Measurements from ENCODE around the gene TNFRSF25.

Gene TNFRSF25

GRCh38 chr1:6427441-6428390, 38.3 kb downstream of the TNFRSF25 start:
- no peak overlapping the region for H3K27ac ChIP-seq (ENCODE audit: low read length)
- no peak overlapping the region for H3K4me3 ChIP-seq (ENCODE audit: low read length)
- H3K4me2 ChIP-seq (ENCODE audit: low read length), result no peak overlapping the region
- H3K4me1 ChIP-seq (ENCODE audit: low read length), result peaks cover 16% of the 10 kb centered on the region
- no peaks in the 10 kb centered on the region for H3K27me3 ChIP-seq (ENCODE audit: low read depth, low read length)
- H3K36me3 ChIP-seq (replicated peaks; ENCODE audit: low read depth, low read length), result no peaks in the 10 kb centered on the region
- TF ChIP-seq CTCF (IDR thresholded peaks at IDR 0.05; ENCODE audit: low read depth, low read length), result no peak
- TF ChIP-seq EZH2phosphoT487 (IDR thresholded peaks at IDR 0.05; ENCODE audit: low read depth), result no peak
- H4K20me1 ChIP-seq (ENCODE audit: insufficient read depth, low read length), result no peaks in the 10 kb centered on the region
- no peak overlapping the region for H2AFZ ChIP-seq (ENCODE audit: low read depth, low read length)
- no peak overlapping the region for H3K9ac ChIP-seq (ENCODE audit: low read length)
- no peaks in the 10 kb centered on the region for H3K9me3 ChIP-seq (ENCODE audit: insufficient read depth, low read length)
- no peaks in the 10 kb centered on the region for H3K79me2 ChIP-seq (ENCODE audit: low read length)

- Histone ChIP-seq H3K79me2 (ENCODE audit: low read length) (no peaks in the 10 kb centered on the region), H3K4me3 (ENCODE audit: low read length) (no peak overlapping the region), H3K9me3 (ENCODE audit: insufficient read depth, low read length) (no peaks in the 10 kb centered on the region), H2AFZ (ENCODE audit: low read depth, low read length) (no peak overlapping the region), H3K27ac (ENCODE audit: low read length) (no peak overlapping the region), H3K4me2 (ENCODE audit: low read length) (no peak overlapping the region), H3K9ac (ENCODE audit: low read length) (no peak overlapping the region), H4K20me1 (ENCODE audit: insufficient read depth, low read length) (no peaks in the 10 kb centered on the region), H3K27me3 (ENCODE audit: low read depth, low read length) (no peaks in the 10 kb centered on the region), H3K4me1 (ENCODE audit: low read length) (peaks cover 16% of the 10 kb centered on the region), H3K36me3 (replicated peaks; ENCODE audit: low read depth, low read length) (no peaks in the 10 kb centered on the region)
- TF ChIP-seq EZH2phosphoT487 (IDR thresholded peaks at IDR 0.05; ENCODE audit: low read depth) (no peak), CTCF (IDR thresholded peaks at IDR 0.05; ENCODE audit: low read depth, low read length) (no peak)
Observed at GRCh38 chr1:6426972-6427350, 39.0 kb downstream of the TNFRSF25 start.

GRCh38 chr1:6426277-6426971, 39.5 kb downstream of the TNFRSF25 start:
- Histone ChIP-seq H3K4me1 (ENCODE audit: low read length) (peaks cover 16% of the 10 kb centered on the region), H2AFZ (ENCODE audit: low read depth, low read length) (no peak overlapping the region), H3K9me3 (ENCODE audit: insufficient read depth, low read length) (no peaks in the 10 kb centered on the region), H3K27ac (ENCODE audit: low read length) (no peak overlapping the region), H3K4me2 (ENCODE audit: low read length) (no peak overlapping the region), H3K36me3 (replicated peaks; ENCODE audit: low read depth, low read length) (no peaks in the 10 kb centered on the region), H3K4me3 (ENCODE audit: low read length) (no peak overlapping the region), H3K9ac (ENCODE audit: low read length) (no peak overlapping the region), H3K27me3 (ENCODE audit: low read depth, low read length) (no peaks in the 10 kb centered on the region), H3K79me2 (ENCODE audit: low read length) (no peaks in the 10 kb centered on the region), H4K20me1 (ENCODE audit: insufficient read depth, low read length) (no peaks in the 10 kb centered on the region)
- no peak for TF ChIP-seq EZH2phosphoT487 (IDR thresholded peaks at IDR 0.05; ENCODE audit: low read depth)

GRCh38 chr1:6425658-6426057, 40.3 kb downstream of the TNFRSF25 start:
- no peaks in the 10 kb centered on the region for H4K20me1 ChIP-seq (ENCODE audit: insufficient read depth, low read length)
- no peak for TF ChIP-seq CTCF (IDR thresholded peaks at IDR 0.05; ENCODE audit: low read depth, low read length)
- H3K27ac ChIP-seq (ENCODE audit: low read length), result no peak overlapping the region
- no peaks in the 10 kb centered on the region for H3K27me3 ChIP-seq (ENCODE audit: low read depth, low read length)
- no peaks in the 10 kb centered on the region for H3K36me3 ChIP-seq (replicated peaks; ENCODE audit: low read depth, low read length)
- no peak overlapping the region for H3K4me2 ChIP-seq (ENCODE audit: low read length)
- H3K4me1 ChIP-seq (ENCODE audit: low read length), result peaks cover 16% of the 10 kb centered on the region
- no peaks in the 10 kb centered on the region for H3K79me2 ChIP-seq (ENCODE audit: low read length)
- no peak overlapping the region for H3K4me3 ChIP-seq (ENCODE audit: low read length)
- H3K9ac ChIP-seq (ENCODE audit: low read length), result no peak overlapping the region
- H2AFZ ChIP-seq (ENCODE audit: low read depth, low read length), result no peak overlapping the region
- no peaks in the 10 kb centered on the region for H3K9me3 ChIP-seq (ENCODE audit: insufficient read depth, low read length)

All from OCI-LY3 (cell line).